ENCODE data around the gene FOXP1.

FOXP1 gene

DNA sequence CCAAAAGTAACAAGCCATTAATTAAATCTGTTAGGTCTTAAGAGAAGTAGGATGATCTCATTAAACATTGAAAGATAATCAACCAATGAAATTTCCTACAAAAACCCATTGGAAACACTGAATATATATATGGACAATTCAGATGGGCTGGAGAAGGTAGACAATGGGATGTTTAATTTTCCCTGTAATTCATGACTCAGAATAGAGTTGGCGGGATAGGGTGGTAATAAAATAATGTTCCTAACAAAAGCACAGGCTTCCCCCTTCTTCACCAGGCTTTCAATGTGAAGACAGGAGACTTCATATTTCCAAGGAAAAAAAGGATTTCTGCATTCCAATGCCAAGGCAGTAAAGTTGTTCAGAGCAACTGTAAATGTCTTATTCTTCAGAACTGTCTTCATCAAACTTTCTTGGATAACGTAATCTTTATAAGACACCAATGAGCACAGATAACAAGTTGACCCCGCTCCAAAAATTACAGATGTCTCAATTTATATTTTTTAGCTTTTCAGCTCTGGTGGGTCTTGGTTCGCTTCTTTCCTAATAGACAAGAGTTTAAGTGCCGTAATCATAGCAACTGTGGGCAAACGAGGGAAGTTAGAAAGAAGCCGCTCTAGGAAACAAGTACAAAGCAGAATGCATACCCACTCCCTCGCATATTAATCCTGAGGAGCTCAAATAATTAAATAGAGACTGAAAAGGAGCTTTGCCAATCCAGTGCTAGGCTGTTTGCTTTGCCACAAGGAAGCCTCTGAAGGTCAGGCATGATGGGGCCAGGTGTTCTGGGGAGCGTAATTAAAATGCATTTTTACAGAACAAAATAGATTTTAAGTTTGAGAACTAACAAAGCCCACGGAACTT lies 377.0 kb downstream of the FOXP1 start:
- peaks cover 47% of the 10 kb centered on the region for H3K4me1 ChIP-seq (ENCODE audit: control insufficient read depth, insufficient read depth, low read length)
- H3K36me3 ChIP-seq (ENCODE audit: control insufficient read depth, insufficient read depth, low read length): no peaks in the 10 kb centered on the region
- H3K4me3 ChIP-seq (ENCODE audit: low read depth, low read length): no peak overlapping the region
- H3K9ac ChIP-seq (ENCODE audit: low read depth, low read length): no peak overlapping the region
- H3K27ac ChIP-seq (ENCODE audit: low read depth, low read length): no peak overlapping the region
- no peaks in the 10 kb centered on the region for H3K9me3 ChIP-seq (ENCODE audit: control insufficient read depth, insufficient read depth, low read length)
- H3K27me3 ChIP-seq (ENCODE audit: control insufficient read depth, insufficient read depth, low read length): no peaks in the 10 kb centered on the region

DNA sequence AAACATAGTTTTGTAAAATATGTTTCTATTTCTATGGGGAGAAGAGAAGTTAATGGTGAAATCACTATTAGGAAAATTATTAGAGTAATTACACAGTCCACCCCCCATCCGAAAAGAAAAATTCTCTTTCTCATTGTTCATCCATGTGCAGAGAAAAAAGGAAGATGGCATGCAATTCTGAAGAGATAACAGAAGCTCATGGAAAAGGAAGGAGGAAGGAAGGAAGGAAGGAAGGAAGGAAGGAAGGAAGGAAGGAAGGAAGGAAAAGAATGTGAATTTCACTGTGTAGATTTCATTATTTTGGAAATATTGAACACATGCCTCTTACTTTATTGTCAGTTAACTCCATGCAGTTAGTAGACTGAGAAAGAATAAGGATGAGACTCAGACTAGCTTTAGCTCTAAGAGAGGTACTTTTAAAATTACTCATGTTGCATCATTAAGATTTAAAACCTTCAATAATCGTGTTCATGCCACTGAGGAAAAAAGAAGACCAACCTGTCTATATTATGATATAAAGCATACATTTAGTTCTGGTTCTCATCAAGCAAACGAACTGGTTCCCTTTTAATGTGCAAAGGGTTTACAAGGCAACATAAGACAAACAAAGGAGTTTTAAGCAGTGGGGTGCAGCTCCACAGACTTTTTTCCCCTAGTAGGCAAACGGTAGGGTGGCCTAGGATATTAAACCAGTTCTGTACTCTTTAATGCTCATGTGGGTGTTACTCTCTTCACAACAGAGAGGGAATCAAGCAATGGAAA lies 379.6 kb downstream of the FOXP1 start:
- no peak overlapping the region for H3K9ac ChIP-seq (ENCODE audit: low read depth, low read length)

DNA sequence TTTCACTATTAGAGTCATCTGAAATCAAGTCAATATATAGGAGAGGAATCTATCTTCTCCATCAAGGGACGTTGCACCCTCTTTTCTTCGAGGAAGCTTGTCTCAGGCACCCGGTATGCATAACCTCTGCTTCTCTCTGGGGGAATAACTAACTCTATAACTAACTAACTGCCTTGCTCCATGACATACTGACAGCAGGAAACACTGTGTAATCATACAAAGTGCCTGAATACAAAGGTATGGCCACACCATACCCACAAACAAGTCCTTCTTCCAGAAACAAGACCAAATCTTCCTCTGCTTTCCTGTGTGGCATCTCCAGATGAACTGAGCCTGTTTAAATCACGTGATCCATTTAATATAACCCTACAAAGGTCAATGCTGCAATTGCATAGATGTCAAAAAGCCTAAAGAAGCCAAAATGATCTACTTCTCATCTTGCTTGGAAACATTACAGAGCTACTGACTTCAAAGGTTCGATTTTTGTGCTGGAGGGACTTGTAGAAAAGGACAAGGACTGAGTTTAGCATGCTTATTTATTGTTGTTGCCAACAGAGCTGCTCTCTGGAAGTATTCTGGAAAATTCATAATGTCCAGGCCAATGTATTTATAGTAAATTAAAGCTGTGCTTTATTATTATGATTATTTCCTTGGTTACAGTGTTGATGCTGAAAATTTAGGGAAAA lies 380.5 kb downstream of the FOXP1 start:
- no peaks in the 10 kb centered on the region for H3K36me3 ChIP-seq (ENCODE audit: control insufficient read depth, insufficient read depth, low read length)
- H3K9ac ChIP-seq (ENCODE audit: low read depth, low read length): no peak overlapping the region
- no peaks in the 10 kb centered on the region for H3K9me3 ChIP-seq (ENCODE audit: control insufficient read depth, insufficient read depth, low read length)
- peaks cover 21% of the 10 kb centered on the region for H3K4me1 ChIP-seq (ENCODE audit: control insufficient read depth, insufficient read depth, low read length)
- H3K27ac ChIP-seq (ENCODE audit: low read depth, low read length): no peak overlapping the region
- no peaks in the 10 kb centered on the region for H3K27me3 ChIP-seq (ENCODE audit: control insufficient read depth, insufficient read depth, low read length)
- H3K4me3 ChIP-seq (ENCODE audit: low read depth, low read length): no peak overlapping the region

More for the DNA sequence above, 379.6 kb downstream of the FOXP1 start:
- Histone ChIP-seq H3K36me3 (ENCODE audit: control insufficient read depth, insufficient read depth, low read length) (no peaks in the 10 kb centered on the region), H3K4me1 (ENCODE audit: control insufficient read depth, insufficient read depth, low read length) (peaks cover 30% of the 10 kb centered on the region), H3K27me3 (ENCODE audit: control insufficient read depth, insufficient read depth, low read length) (no peaks in the 10 kb centered on the region), H3K27ac (ENCODE audit: low read depth, low read length) (no peak overlapping the region), H3K4me3 (ENCODE audit: low read depth, low read length) (no peak overlapping the region), H3K9me3 (ENCODE audit: control insufficient read depth, insufficient read depth, low read length) (no peaks in the 10 kb centered on the region)

DNA sequence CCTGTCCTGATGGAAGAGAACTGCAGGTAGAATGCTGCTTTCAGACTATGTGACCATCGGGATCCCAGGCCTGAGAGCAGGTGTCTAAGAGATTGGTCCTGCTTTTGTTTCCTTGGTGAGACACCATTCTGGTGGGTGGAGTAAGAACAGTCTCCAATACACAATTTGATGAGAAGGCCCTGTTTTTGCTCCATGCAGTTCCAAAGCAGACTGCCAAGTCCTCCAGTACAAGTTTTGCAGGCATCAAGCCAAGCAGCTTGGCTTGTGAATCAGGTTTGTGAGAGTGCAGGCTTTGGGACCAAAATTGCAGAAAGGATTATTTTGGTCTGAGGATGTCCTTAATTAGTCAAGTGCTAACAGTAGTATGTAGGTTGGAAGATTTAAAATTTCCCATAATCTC lies 381.6 kb downstream of the FOXP1 start:
- peak overlapping the region; percentile 0 for H3K27ac ChIP-seq (ENCODE audit: low read depth, low read length)
- H3K4me1 ChIP-seq (ENCODE audit: control insufficient read depth, insufficient read depth, low read length): peaks cover 10% of the 10 kb centered on the region
- H3K9ac ChIP-seq (ENCODE audit: low read depth, low read length): no peak overlapping the region
- no peak overlapping the region for H3K4me3 ChIP-seq (ENCODE audit: low read depth, low read length)
- no peaks in the 10 kb centered on the region for H3K27me3 ChIP-seq (ENCODE audit: control insufficient read depth, insufficient read depth, low read length)
- no peaks in the 10 kb centered on the region for H3K36me3 ChIP-seq (ENCODE audit: control insufficient read depth, insufficient read depth, low read length)
- H3K9me3 ChIP-seq (ENCODE audit: control insufficient read depth, insufficient read depth, low read length): no peaks in the 10 kb centered on the region

DNA sequence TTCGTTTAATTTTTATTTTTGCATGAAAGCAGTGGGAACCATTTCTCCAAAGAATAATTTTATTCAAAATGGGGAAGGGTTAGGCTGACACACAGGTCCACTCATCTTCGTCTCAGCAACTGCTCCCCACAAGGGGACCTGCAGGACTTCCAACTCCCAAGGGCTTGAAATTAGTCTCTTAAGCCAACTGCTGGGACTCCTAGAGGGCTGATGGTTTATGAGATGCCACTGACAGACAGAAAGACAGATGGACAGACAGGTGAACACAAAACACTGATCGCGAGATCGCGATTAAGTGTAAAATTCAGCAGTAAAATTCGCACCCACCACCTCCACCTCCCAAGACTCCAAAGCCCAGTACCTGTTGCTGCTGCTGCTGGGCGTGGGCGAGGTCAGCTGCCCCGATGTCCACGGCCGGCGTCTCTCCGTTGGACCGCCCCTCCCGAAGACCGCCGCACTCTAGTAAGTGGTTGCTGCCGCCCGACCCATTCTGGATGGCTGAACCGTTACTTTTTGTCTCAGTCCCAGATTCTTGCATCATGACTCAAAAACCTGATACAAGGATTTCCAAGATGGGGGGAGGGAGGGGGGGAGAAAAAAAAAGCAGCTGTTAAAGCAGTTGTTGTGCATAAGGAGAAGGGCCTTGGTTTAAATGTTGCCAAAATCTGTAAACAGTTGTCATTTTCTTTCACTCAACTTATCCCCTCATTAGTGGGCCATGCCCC lies 385.5 kb downstream of the FOXP1 start:
- Histone ChIP-seq H3K9me3 (ENCODE audit: control insufficient read depth, insufficient read depth, low read length) (no peaks in the 10 kb centered on the region), H3K9ac (ENCODE audit: low read depth, low read length) (no peak overlapping the region), H3K36me3 (ENCODE audit: control insufficient read depth, insufficient read depth, low read length) (no peaks in the 10 kb centered on the region), H3K27me3 (ENCODE audit: control insufficient read depth, insufficient read depth, low read length) (no peaks in the 10 kb centered on the region), H3K4me1 (ENCODE audit: control insufficient read depth, insufficient read depth, low read length) (peaks cover 11% of the 10 kb centered on the region), H3K27ac (ENCODE audit: low read depth, low read length) (no peak overlapping the region), H3K4me3 (ENCODE audit: low read depth, low read length) (no peak overlapping the region)

DNA sequence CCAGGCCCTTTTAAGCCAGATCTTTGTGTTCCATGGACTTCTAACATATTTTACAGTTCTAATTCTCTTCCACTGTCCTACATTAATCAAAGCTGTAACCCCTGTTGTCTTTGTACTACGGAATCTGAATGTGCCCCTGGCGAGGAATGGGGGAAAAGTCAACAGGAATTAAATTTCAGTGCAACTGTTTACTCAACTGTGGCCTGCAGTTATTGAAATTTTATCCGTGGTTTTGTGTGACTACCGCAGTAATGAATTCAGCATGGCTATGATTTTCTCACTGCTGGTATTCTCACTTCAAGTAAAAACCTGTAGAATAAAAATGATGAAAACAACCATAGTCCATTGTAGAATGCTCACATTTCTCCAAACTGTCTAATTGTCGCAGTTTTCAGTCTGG lies 388.0 kb downstream of the FOXP1 start:
- H3K9ac ChIP-seq (ENCODE audit: low read depth, low read length): no peak overlapping the region
- peaks cover 7% of the 10 kb centered on the region; the same call in 1 of the 2 replicates for H3K4me1 ChIP-seq (ENCODE audit: control insufficient read depth, insufficient read depth, low read length)
- H3K36me3 ChIP-seq (ENCODE audit: control insufficient read depth, insufficient read depth, low read length): 0 out of 2 replicates have a peak, but pooled peaks cover 3% of the 10 kb centered on the region
- H3K9me3 ChIP-seq (ENCODE audit: control insufficient read depth, insufficient read depth, low read length): no peaks in the 10 kb centered on the region
- H3K27ac ChIP-seq (ENCODE audit: low read depth, low read length): no peak overlapping the region
- H3K27me3 ChIP-seq (ENCODE audit: control insufficient read depth, insufficient read depth, low read length): no peaks in the 10 kb centered on the region
- H3K4me3 ChIP-seq (ENCODE audit: low read depth, low read length): no peak overlapping the region

DNA sequence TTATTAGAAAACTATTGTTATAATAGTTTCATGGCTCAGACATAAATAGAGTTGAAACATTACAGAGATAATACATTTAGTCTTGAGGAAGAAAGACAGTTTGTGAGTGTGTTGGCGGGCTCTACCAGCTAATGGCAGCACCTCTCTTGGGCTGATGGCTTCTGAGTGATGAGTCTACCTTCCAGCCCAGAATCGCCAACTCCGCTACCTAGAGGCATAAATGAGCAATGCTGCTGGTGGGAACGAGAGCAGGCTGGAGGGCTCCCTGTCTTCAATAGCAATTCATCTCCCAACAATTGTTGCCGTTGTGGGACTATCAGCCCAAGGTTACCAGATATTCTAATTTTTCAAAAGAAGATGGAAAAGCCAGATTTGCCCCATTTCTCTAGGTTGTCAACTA lies 388.7 kb downstream of the FOXP1 start:
- no peak overlapping the region for H3K9ac ChIP-seq (ENCODE audit: low read depth, low read length)
- H3K27me3 ChIP-seq (ENCODE audit: control insufficient read depth, insufficient read depth, low read length): no peaks in the 10 kb centered on the region
- H3K36me3 ChIP-seq (ENCODE audit: control insufficient read depth, insufficient read depth, low read length): 0 out of 2 replicates have a peak, but pooled peaks cover 3% of the 10 kb centered on the region
- H3K4me1 ChIP-seq (ENCODE audit: control insufficient read depth, insufficient read depth, low read length): peaks cover 7% of the 10 kb centered on the region; the same call in 1 of the 2 replicates
- no peak overlapping the region for H3K27ac ChIP-seq (ENCODE audit: low read depth, low read length)
- no peaks in the 10 kb centered on the region for H3K9me3 ChIP-seq (ENCODE audit: control insufficient read depth, insufficient read depth, low read length)
- H3K4me3 ChIP-seq (ENCODE audit: low read depth, low read length): no peak overlapping the region

DNA sequence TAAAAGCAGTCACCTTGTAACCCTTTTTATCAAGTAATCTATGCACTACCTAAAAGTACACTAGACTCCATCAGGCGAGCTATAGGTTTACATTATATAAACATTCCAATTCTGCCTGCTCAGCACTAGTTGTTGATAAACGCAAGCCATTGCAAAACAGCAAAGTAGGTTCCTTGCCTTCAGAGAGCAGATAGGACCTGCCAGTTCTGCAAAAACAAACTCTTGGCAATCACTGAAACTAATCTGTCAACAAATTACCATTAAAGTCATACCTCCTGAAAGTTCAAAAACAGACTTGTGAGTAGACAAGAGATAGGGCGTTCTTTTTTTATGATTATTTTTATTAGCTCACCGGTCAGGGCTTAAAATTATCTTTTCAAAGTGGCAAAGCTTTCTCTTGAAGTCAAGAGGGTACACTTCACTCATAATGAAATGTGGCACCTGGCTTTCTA lies 392.5 kb downstream of the FOXP1 start:
- Histone ChIP-seq H3K27me3 (ENCODE audit: control insufficient read depth, insufficient read depth, low read length) (no peaks in the 10 kb centered on the region), H3K9me3 (ENCODE audit: control insufficient read depth, insufficient read depth, low read length) (no peaks in the 10 kb centered on the region), H3K36me3 (ENCODE audit: control insufficient read depth, insufficient read depth, low read length) (0 out of 2 replicates have a peak, but pooled peaks cover 3% of the 10 kb centered on the region), H3K4me1 (ENCODE audit: control insufficient read depth, insufficient read depth, low read length) (peaks cover 7% of the 10 kb centered on the region; the same call in 1 of the 2 replicates), H3K27ac (ENCODE audit: low read depth, low read length) (no peak overlapping the region), H3K9ac (ENCODE audit: low read depth, low read length) (no peak overlapping the region), H3K4me3 (ENCODE audit: low read depth, low read length) (no peak overlapping the region)

DNA sequence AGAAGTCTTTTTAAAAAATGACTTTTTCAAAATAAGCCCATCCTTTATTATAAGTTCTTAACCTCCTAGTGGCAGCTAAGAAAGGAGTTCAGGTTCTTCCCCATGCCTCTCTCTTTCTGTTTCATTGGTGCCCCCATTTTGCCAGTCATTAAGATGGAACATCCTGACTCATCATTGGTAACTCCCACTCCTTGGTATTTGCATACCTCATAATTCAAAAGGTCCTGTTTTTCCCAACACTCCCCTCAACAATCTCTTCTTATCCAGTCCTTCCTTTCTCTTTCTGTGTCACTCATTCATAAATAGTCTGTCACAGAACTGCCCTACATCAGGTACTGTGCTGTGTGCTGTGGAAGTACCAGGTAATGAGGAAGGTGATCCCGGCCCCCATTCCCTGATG lies 394.0 kb downstream of the FOXP1 start:
- no peak overlapping the region for H3K27ac ChIP-seq (ENCODE audit: low read depth, low read length)
- H3K36me3 ChIP-seq (ENCODE audit: control insufficient read depth, insufficient read depth, low read length): 0 out of 2 replicates have a peak, but pooled peaks cover 3% of the 10 kb centered on the region
- H3K4me3 ChIP-seq (ENCODE audit: low read depth, low read length): no peak overlapping the region
- no peak overlapping the region for H3K9ac ChIP-seq (ENCODE audit: low read depth, low read length)
- H3K4me1 ChIP-seq (ENCODE audit: control insufficient read depth, insufficient read depth, low read length): no peaks in the 10 kb centered on the region
- H3K9me3 ChIP-seq (ENCODE audit: control insufficient read depth, insufficient read depth, low read length): no peaks in the 10 kb centered on the region
- no peaks in the 10 kb centered on the region for H3K27me3 ChIP-seq (ENCODE audit: control insufficient read depth, insufficient read depth, low read length)

DNA sequence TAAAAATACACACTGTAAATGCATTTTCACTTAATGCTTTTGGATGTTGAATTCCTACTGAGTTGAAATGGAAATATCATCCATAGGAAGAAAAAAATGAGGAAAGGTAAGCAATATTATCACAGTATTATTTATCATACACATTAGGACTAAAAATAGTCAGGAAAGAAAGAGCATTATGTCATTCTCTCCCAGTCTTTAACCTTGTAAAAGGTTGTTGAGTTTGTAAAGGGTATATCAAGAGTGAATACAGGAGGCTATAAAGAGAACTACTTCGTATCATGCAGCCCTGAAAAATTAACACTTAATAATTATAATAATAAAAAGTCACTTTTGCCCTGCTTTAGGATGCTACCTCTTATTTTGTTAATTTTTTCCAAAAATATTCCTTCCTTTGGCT lies 395.8 kb downstream of the FOXP1 start:
- H3K27me3 ChIP-seq (ENCODE audit: control insufficient read depth, insufficient read depth, low read length): no peaks in the 10 kb centered on the region
- no peaks in the 10 kb centered on the region for H3K9me3 ChIP-seq (ENCODE audit: control insufficient read depth, insufficient read depth, low read length)
- no peak overlapping the region for H3K4me3 ChIP-seq (ENCODE audit: low read depth, low read length)
- H3K4me1 ChIP-seq (ENCODE audit: control insufficient read depth, insufficient read depth, low read length): no peaks in the 10 kb centered on the region
- no peak overlapping the region for H3K27ac ChIP-seq (ENCODE audit: low read depth, low read length)
- H3K36me3 ChIP-seq (ENCODE audit: control insufficient read depth, insufficient read depth, low read length): 0 out of 2 replicates have a peak, but pooled peaks cover 3% of the 10 kb centered on the region
- H3K9ac ChIP-seq (ENCODE audit: low read depth, low read length): no peak overlapping the region
